A204.1 (cell line): Measurements from ENCODE around the gene SCGB3A1.

Experiments used
- FAIRE-seq: peaks from 2 replicates; lab custom pipeline; 2012; peaks lifted over from hg19 to GRCh38; lab: Jason Lieb, UNC

Gene SCGB3A1

DNA sequence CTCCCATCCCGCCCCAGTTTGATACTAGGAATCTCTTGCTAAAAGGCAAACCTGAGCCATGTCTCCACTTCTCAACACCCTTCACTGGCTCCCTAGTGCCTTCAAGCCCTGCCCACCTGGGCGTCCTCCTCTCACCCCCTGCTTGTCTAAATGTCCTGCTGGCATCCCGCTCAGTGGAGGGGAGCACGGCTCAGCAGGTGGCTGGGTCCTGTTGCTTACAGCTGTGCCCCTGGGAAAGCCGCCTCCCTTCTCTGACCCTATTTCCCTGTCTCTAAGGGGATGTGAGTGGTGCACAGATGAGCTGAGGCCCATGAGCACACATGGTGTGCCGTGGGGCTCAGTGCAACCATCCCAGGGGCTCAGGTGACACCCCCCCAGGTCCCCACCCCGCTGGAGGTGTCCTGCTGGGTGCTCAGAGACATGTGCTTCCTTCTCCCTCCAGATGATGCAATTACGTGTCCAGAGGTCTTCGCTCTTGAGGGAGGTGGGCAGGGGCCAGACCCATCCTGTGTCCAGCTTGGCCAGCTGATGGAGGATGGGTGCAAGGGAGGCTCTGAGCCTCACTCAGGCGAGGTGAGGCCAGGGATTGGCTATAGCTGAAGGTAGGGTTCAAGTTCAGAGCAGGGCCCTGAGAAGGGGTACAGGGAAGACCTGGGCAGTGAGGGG is 34.0 kb upstream of the SCGB3A1 start:
- FAIRE-seq = no peak

DNA sequence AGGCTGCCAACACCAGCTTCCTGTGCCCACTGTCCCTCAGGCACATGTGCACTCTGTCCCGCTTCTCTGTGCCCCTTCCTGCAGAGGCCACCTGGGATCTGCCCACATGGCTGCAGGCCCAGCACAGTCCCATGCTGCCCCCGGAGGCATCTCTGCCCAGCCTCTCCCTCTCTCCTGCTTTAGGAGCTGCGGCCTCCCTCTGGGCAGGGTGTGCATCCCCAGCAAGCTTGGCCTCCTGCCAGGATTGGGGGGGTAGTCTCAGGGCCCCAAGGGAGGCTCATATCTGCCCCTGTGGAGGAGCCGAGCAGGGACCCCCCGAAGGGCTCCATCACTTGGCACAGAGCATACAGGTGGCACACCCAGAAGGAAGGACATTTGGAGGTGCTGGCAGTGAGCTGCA is 33.3 kb upstream of the SCGB3A1 start:
- FAIRE-seq = no peak

DNA sequence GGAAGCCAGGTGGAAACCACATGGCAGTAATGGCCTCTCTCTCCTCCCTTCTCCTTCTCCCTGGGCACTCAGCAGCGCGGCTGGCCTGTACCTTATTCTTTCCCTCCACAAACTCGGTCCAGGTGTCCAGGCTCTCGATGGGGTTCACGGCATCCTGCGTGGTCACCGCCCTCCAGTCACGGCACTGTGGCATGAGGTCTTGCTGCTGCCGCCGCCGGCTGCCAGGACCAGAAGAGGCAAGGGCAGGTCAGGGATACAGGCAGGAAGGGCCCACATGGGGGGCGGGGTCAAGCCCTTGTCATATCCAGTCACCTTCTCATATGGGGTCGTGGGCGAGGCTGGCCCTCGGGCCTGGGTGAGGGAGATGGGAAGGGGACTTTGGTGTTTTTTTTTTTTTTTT is 32.5 kb upstream of the SCGB3A1 start:
- FAIRE-seq = no peak

DNA sequence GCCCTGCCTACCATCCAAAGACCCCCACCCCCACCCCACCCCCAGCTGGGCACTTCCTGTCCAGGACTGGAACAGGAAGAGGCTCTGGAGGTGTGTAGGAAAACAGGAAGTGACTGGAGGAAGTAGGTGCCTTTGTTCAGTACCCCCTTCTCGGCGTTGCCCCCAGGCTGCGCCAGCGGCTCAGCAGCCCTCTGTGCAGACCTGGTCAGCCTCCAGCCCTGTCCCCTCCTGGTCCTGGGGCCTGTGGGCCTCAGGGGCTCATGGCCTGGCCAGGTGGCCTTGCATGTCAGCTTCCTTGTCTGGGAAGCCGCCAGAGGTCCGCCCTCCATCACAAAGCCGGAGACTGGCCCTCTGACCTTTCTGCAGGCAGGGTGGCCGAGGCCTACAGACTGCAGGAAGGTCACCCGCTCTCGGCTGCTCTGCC is 32.1 kb upstream of the SCGB3A1 start:
- no peak for FAIRE-seq

DNA sequence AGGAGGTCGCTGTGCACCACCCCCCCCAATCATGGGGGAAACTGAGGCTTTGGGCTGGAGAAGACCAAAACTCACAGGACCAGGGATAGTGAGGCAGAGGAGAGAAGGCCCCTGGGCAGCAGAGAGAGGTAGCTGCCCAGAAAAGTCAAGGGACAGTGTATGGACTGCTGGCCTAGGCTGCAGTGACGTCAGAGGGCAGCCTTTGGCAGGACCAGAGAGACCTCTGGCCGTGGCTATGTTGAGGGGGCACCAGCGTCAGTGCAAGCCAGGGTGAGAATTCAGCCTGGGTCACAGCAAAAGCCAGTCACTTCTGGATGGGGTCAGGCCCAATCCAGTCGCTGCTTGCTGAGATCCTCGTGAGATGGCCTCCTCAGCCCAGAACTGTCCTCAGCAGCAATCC is 31.6 kb upstream of the SCGB3A1 start:
- FAIRE-seq = no peak

DNA sequence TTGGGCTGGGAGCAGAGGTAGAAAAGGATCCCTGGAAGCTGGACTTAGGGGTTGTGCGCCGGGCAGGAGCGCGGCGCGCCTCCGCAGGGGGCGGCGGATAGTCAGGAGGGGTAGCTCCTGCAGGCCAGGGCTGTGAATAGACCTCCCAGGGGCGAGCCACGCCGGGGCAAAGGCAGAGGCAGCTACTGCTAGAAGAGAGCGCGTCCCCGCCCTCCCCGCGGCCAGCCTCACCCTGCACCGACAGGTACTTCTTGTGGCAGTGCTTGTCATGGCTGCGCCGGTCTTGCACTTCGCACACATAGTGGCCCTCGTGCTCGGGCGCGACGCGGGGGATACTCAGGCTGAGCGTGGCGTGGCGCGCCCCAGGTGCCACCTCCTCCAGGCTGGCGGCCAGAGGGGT is 30.0 kb upstream of the SCGB3A1 start:
- FAIRE-seq = no peak

DNA sequence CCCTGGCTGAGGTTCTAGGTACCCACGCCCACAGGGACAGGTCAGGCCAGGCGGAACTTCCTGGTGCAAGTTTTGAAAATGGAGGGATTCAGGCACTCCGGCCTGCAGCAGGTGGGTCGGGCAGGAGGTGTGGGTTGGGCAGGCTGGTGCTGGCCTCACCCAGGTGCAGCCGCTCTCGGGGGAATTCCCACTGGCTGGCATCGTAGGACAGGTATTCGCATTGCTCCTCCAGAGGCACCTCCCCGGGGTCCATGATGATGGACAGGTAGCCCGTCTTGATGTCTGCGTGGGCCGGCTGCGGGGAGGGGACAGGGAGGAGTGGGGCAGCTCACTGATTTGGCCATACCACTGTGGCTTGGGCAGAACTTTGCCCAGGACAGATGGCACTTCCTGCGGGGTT is 28.7 kb upstream of the SCGB3A1 start:
- no peak for FAIRE-seq

DNA sequence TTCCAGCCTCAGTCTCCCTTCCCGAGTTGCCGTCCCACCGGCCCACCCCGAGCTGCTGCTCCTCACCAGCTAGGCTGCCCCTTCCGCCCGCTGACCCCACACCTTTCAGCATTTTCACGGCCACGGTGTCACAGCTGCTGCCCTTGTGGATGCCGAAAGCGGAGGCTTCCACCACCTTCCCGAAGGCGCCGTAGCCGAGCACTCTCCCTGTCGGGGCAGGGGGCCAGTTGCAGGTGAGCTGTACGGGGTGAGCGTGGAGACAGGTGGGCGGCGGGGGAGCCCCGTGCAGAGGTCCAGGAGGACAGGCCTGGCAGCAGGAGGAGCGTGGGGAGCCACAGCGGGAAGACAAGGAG is 28.2 kb upstream of the SCGB3A1 start:
- FAIRE-seq = no peak

DNA sequence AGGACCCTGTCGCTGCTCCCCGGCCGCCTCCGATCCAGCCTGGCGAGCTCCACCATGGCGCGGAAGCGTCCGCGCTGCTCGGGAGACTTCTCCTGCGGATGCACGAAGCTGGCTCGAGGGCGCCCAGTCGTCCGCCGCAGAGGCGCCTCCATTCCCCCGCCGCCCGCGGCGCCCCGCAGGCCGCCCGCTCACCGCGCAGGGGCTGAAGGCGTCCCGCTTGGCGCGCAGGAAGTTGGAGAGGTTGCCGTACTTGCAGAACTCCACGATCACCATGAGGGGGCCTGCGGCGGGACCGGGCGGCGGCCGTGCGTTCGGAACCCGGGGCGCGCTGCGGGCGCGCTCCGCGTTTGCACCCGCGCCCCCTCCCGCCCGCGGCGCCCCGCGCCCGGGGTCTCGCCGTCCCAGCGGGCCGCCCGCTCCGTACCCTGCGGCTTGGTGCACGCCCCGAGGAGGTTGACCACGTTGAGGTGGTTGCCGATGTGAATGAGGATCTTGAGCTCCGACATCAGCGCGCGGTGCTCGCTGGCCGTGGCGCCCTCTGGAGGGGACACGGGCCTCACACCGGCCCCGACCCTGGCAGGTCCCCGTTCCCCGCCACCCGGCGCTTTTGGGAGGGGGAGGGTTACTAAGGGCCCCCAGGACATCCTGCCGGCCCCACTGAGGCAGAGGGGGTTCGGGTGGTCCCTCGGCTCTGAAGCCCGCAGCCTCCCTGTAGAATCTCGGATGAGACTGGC is 27.7 kb upstream of the SCGB3A1 start:
- no peak for FAIRE-seq

DNA sequence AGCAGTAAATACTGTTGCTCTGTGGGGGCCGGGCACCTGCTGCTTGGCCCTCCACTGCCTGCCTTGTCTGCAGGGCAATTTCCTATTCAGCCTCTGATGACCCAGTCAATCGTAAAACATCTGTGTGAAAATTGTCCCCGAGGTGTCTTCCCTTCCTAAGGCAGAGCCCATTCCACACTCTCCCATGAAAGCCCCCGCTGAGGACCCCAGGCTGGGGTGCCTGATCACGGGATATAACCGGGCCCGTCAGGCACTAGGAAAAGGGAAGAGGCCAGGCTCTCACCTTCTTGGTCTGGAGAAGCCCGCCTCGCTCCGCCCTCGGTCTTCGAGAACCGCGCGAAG is 27.2 kb upstream of the SCGB3A1 start:
- no peak for FAIRE-seq

DNA sequence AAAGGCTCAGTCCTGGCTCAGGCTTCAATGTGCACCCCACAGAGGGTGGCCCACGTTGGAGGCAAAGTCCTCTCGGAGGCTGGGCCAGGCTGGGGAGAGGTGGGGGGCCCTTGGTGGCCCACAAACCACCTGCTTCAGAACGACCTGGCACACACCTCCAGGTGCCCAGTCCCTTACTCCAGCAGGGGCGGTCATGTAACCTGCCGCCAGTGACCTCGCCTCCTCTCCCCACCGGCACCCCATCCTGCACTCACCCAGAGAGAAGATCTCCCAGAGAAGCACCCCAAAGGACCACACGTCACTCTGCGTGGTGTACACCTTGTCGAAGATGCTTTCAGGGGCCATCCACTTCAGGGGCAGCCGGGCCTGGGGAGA is 22.5 kb upstream of the SCGB3A1 start:
- no peak for FAIRE-seq

DNA sequence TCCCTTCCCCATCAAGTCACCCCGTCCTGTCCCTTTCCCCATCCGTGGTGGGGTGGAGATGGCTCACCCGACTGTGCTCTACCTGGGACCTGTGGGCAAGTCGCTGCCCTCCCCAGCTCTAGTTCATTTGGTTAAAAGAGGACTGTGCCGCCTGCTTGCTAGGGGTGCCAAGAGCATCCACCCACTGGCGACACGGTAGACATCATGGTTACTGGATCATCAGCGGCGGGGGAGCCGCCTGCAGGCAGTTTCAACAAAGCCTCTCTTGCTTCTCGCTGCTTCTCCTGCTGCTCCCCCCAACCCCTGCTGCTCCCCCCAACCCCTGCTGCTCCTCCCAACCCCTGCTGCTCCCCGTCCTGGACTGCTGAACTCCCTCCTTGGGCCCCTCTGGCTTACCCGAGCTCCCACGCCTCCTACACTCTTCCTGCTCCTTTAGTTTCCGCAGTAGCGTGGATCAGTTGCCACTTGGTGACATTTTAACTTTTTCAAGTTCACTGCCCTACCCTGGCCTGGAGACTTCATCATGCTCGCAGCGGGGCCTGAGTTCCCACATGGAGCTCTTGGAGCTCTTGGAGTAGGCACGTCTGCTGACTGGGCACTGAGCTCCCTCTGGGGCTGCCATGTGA is 22.0 kb upstream of the SCGB3A1 start:
- no peak for FAIRE-seq

DNA sequence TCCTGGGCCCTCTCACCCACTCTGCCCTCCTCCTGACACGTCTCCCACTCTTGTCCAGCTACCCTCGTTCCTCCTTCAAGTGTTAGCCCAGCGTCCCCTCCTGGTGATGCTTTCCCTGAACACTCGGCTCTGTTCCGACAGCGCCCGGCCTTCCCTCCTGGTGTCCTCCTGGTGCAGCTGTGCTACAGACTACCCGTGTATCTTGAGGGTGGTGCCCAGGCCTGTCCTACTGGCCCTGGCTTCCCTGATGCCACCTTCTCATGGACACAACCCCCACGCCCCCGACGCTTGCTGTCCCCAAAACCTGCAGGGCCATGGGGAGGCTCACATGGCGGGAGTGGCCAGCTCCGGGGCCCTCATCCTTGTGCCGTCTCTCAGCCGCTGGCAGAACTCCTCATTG is 21.4 kb upstream of the SCGB3A1 start:
- no peak for FAIRE-seq

DNA sequence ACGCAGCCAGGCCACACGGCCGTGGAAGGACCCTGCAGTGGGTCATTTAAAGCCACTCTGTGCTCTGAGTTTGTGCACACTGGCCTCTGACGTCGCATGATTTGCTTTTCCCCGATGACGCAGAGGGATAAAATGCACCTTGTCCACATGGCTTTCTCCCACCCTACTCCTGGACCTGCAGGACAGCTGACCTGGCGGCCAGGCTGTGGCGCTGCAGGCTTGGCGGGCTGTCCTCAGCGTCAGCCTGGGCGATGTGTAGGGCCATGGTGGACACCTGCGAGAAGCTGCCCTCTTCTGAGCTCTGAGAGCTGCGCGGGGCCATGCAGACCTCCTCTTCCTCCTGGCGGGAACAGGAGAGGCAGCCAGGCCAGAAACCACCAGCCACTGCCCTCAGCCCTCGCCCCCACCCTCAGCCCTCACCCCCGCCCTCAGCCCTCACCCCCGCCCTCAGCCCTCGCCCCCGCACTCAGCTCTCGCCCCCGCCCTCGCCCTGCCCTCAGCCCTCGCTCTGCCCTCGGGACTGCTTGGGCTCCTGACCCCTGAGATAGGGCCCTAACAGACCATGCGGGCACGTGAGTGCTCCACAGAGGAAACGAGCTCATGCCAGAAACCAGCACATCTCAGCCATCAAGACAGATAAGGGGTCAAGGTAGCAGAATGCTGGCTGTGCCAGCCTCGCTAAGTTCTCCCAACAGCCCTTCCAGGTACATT is 20.0 kb upstream of the SCGB3A1 start:
- no peak for FAIRE-seq

DNA sequence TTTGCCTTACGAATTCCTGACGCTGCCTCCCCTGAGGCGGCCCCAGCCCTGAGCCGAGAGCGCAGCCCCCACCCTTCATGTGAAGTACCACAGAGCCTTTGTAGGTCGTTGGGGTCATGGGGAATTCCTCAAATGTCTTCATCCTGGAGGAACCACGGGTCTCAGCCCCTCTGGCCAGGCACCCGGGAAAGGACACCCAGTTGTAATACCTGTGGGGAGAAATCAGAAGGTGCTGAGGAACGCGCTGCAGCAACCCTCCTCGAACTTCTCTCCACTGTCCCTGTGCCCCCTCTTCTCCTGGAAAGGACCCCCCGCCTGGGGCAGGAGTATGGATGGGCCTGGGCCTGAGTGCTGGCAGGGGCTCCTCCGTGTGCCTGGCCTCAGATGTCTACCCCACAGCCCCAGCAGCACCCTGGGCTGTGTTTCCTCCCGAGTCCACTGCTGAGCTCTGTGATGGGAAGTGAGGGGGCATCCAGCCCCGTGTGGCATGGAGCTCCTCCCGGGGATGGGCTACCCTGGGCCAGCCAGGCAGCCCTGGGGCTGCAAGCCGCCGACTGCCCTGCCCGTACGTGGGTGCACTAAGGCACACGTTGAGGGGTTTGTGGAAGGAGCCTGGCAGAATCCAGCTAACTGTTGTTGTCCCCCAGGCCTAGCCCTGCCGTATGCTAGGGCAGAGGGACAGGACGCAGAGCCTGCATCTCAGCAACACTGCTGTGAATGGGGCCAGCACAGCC is 18.7 kb upstream of the SCGB3A1 start:
- no peak for FAIRE-seq

DNA sequence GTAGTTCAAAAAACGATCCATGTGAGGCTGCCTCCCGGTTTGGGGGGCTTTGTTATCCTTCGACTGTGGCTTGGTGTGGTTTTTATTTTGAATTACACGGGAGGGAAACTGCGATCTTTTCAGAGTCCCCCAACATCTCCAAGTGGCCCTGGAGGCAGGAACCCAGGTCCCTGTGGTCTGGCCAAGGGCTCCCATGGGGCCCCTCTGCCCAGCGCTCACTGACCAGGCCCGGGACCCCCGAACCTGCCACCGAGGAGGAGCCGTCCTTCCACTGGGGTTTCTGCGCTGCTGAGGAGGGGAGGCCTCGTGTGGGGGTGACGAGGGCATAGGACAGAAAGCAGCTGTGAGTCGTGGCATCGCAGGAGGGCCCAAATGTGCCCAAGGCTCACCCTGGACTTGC is 18.1 kb upstream of the SCGB3A1 start:
- no peak for FAIRE-seq

DNA sequence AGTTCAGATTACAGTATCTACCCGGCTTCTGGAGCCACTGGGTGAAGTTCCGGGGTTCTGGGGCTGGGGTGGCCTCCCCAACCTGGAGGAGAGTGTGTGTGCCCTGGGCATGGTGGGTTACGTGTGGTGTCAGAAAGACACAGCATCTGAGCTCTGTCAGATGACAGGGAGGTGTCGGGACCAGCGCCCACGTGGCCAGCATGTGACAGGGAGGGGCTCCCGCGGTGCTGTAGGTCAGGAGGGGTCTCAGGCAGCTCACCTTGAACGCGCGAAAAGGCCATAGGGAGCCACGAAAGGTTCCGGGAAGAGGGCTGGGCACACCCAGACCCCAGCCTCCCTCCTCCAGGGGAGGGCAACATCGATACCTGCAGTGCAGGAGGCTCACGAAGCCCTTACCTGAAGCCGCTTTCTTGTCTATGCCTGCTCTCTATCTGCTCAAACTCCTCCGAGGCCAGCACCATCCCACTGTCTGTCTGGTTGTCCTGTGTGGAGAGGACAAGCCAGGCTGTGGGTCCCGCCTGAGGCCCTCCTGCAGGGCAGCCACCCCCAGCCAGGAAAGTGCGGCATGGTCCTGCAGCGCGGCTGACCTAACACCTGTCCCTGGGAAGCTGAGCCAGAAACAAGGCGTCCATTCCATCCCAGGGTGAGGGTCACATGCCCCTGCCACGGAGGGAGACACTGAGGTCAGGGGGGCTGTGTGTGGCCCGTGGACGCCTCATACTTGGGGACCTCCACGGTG is 17.4 kb upstream of the SCGB3A1 start:
- no peak for FAIRE-seq

DNA sequence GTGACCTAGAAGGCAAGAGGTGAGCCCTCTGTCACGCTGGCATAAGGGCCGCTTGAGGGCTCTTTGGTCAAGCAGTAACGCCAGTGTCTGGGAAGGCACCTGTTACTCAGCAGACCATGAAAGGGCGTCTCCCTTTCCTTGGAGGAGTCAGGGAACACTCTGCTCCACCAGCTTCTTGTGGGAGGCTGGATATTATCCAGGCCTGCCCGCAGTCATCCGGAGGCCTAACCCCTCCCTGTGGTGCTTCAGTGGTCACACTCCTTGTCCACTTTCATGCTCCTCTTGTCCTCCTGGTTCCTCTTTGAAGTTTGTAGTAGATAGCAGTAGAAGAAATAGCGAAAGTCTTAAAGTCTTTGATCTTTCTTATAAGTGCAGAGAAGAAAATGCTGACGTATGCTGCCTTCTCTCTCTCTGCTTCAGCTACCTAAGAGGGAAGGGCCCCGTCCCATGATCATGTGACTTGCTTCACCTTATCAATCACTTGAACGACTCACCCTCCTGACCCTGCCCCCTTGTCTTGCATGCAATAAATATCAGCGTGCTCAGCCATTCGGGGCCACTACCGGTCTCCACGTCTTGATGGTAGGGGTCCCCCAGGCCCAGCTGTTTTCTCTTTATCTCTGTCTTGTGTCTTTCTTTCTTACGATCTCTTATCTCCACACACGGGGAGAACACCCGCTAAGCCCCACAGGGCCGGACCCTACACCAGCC is 16.7 kb upstream of the SCGB3A1 start:
- no peak for FAIRE-seq

DNA sequence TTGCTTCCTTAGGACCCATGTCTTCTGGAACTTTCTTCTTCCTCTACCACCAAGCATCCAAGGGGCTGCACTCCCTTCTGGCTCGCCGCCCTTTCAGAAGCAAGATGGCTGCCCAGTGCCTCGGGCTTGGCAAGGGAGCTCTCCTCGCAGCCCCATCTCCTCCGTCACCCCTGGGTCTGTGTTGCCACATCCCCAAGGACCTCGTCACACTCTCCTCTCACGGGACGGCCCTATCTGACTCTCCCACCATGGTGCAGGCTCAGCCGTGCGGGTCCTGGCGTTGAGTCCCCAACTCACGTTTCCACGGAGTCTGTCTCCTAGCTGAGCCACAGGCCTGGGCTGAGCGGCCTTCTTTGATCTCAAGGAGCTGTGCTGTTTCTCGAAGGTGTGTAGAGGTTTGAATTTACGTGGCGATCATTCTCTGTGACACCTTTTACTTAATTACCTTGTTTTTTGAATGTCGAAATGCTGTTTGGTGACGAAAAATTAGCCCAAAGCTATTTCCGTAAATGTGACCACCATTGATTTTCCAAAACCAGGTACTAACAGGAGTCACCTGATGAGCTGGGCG is 15.0 kb upstream of the SCGB3A1 start:
- FAIRE-seq = no peak

DNA sequence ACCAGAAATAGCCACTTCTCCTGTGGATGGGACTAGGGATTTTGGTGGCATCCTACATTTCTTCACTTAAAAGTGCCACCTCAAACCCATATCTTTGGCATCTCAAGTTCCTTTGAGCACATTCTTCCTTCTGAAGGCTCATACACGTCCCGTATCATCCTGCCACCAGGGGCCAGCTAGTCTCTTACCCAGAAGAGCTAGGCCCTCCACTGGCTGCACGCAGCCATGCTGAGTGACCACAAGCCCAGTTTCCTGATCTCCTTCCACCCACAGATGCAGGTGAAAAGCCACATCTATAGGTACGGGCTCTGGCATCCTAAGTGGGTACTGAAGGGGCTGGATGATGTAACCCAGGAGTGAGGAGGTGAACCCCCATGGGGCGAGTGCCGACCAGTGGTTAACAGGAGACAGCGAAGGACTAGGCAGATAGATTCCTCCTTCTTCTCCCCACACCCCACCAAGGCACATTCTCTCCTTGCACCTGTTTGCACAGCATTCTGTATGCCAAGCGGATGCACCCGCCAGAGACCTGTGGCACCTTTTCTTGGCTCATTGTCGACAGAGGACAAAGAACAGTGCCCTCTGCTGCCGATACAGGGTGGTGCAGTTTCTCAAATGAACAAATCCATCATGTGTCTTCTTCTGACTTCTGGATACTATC is 14.4 kb upstream of the SCGB3A1 start:
- FAIRE-seq = no peak
